HG03095 (cell line): ENCODE measurements around the gene CSF1R.
"Not testable (repeated sequence)": the region's sequence is repeated elsewhere in the genome, so short reads cannot be mapped to it uniquely, and the experiment has no call there.

ENCODE experiments used
- ATAC-seq: cut with Tn5 transposase; IDR thresholded peaks from one replicate; pipeline ENCODE4 v1.9.1; 2021; ENCODE audit warnings: moderate library complexity; ENCODE audit not compliant: unreplicated experiment

Gene CSF1R

GRCh38 chr5:150057511-150057910, 28.8 kb downstream of the CSF1R start:
- no peak for ATAC-seq

GRCh38 chr5:150057052-150057451, 29.3 kb downstream of the CSF1R start:
- no peak for ATAC-seq

GRCh38 chr5:150056075-150056443, 30.3 kb downstream of the CSF1R start:
- no peak for ATAC-seq

GRCh38 chr5:150055326-150056074, 30.9 kb downstream of the CSF1R start:
- no peak for ATAC-seq

- ATAC-seq = no peak
These were observed 31.8 kb downstream of the CSF1R start for GRCh38 chr5:150054569-150054968.

GRCh38 chr5:150053713-150054392, 32.5 kb downstream of the CSF1R start:
- ATAC-seq = no peak

- no peak for ATAC-seq
These were observed 33.2 kb downstream of the CSF1R start for GRCh38 chr5:150052956-150053712.

GRCh38 chr5:150052226-150052955, 34.0 kb downstream of the CSF1R start:
- no peak for ATAC-seq

- no peak for ATAC-seq
These were observed 34.6 kb downstream of the CSF1R start for GRCh38 chr5:150051657-150052195.

- not testable (repeated sequence) for ATAC-seq
These were observed 36.1 kb downstream of the CSF1R start for GRCh38 chr5:150050172-150050811.

- no peak for ATAC-seq
These were observed 40.3 kb downstream of the CSF1R start for GRCh38 chr5:150046031-150046430.

GRCh38 chr5:150045549-150045948, 40.8 kb downstream of the CSF1R start:
- no peak for ATAC-seq

GRCh38 chr5:150044712-150045111, 41.6 kb downstream of the CSF1R start:
- no peak for ATAC-seq

- ATAC-seq = no peak
These were observed 42.0 kb downstream of the CSF1R start for GRCh38 chr5:150044329-150044681.

GRCh38 chr5:150043657-150044328, 42.6 kb downstream of the CSF1R start:
- no peak for ATAC-seq

- no peak for ATAC-seq
These were observed 43.9 kb downstream of the CSF1R start for GRCh38 chr5:150042459-150042858.

- ATAC-seq = no peak
These were observed 47.8 kb downstream of the CSF1R start for GRCh38 chr5:150038547-150038946.

- no peak for ATAC-seq
These were observed 49.8 kb downstream of the CSF1R start for GRCh38 chr5:150036513-150036912.

GRCh38 chr5:150035139-150035895, 51.0 kb downstream of the CSF1R start:
- ATAC-seq = peak; percentile 92
